Breast epithelium (tissue), 4 donors: ENCODE results near the gene IGSF3. TPM values are rescaled to one million over a fixed set of nuclear protein-coding genes. Genes with fewer than 3 reads are reported as not detected.
"Not testable (repeated sequence)": the region's sequence is repeated elsewhere in the genome, so short reads cannot be mapped to it uniquely, and the experiment has no call there.

ENCODE experiments used
- DNase-seq, 2 donors: peaks; one replicate each; pipeline ENCODE4 v3.0.0-alpha.2; 2019; ENCODE audit warnings: low spot score in 2 of 2
- H3K27ac ChIP-seq, 2 donors: fragments of 200-600 bp; sonication (generic) in 1 of 2; one replicate each; pipeline ENCODE4 v1.5.1; 2016 to 2019; ENCODE audit warnings: mild to moderate bottlenecking in 1 of 2
- H3K27me3 ChIP-seq, 2 donors: fragments of 200-600 bp; sonication (generic) in 1 of 2; one replicate each; pipeline versions ENCODE4 v1.5.1 to v1.6.0; 2017 to 2019; ENCODE audit warnings: control low read depth in 1 of 2, mild to moderate bottlenecking in 1 of 2
- H3K36me3 ChIP-seq: fragments of 200-600 bp; one replicate; pipeline ENCODE4 v1.5.1; 2019
- H3K4me1 ChIP-seq, 2 donors: fragments of 200-600 bp; sonication (generic); one replicate each; pipeline ENCODE4 v1.5.1; 2016 to 2019; ENCODE audit warnings: control low read depth in 1 of 2
- H3K4me3 ChIP-seq, 3 donors: fragments of 200-600 bp; sonication (generic); 1 replicate in 2 of 3; 2 replicates in 1 of 3; pipeline ENCODE4 v1.5.1; 2016 to 2019; ENCODE audit warnings: mild to moderate bottlenecking in 3 of 3, moderate library complexity in 2 of 3
- H3K9me3 ChIP-seq, 2 donors: fragments of 200-600 bp; sonication (generic) in 1 of 2; one replicate each; pipeline ENCODE4 v1.5.1; 2016 to 2019; ENCODE audit warnings: control low read depth in 1 of 2
- POLR2A ChIP-seq: fragments of 450-650 bp; IDR thresholded peaks from one replicate; pipeline ENCODE4 v1.6.1; 2016; ENCODE audit warnings: antibody characterized with exemption, mild to moderate bottlenecking, moderate library complexity
- POLR2AphosphoS5 ChIP-seq, 3 donors: sonication (generic); formaldehyde crosslinking; IDR thresholded peaks; one replicate each; pipeline ENCODE4 v1.6.1; 2017; ENCODE audit warnings: antibody characterized with exemption in 3 of 3
- intact Hi-C: fragments of 100-400 bp; cut with DNase I; formaldehyde crosslinking; loops from one replicate; pipeline ENCODE4 v1.15.1; 2023; ENCODE audit warnings: low total_unique reads
- total RNA-seq, 3 donors: library from RNA; depleted of rRNA; stranded (reverse); fragments of >200 nt; gene quantifications; one replicate each; pipeline ENCODE4 v1.1.0, GENCODE V29; 2016
- TF ChIP-seq, protein P1 (sequence below), 3 donors: fragments of 450-650 bp; IDR thresholded peaks; one replicate each; pipeline ENCODE4 v1.5.1; 2016 to 2017; ENCODE audit warnings: antibody characterized with exemption in 3 of 3, mild to moderate bottlenecking in 3 of 3, moderate library complexity in 3 of 3

The IGSF3 gene
- total RNA-seq, 3 donors from 2014 or later = 1.1 to 21.6 (median 19.6) TPM

DNA sequence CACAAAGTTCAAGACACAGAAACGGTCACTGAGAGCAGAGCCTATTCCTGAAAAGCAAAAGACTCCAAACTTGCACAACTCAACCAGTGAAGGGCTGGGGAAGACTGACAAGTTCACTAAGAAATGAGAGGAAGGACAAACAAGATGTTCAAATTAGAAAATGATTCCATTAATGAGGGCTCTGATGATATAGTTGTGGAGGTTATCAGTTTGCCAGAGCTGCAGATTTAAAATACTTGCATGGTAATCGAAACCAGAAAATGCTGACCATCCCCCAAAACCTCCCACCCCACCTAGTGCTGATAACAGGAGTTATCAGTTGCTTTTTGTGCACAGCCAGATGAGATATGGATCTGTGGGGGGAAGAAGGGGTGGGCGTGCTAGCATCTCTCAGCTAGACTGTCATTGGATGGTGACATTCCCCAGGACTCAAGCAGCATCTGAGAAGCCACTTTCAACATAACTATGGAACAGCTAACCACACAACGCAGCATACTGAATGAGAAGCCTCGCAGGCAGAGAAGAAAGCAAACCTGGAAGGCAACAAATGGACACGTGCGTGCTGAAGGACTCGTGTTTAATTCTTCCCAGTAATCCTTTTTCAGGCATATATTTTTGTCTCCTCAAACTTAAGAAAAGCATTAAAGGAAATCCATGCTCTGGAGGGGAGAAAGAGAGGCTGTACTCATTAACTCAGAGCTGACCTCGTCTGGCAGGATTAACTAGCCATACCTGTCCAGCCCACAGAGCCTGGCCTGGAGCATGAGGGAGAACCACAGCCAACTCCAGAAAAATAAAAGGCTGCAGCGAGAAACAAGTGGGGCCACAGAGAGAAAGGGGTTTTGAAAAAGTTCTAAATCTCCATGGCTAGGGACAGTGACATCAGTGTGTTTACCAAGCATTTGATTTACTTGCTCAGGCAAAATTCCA, 35.3 kb downstream of the IGSF3 start:
- H3K9me3 ChIP-seq, H3K4me1 ChIP-seq, H3K36me3 ChIP-seq, H3K27me3 ChIP-seq, intact Hi-C loops, H3K4me3 ChIP-seq: not testable (repeated sequence)
- peak overlapping the region; percentile 78 to 83 for H3K27ac ChIP-seq
- peak in 1 of 3 donors; percentile 58 for TF ChIP-seq POLR2AphosphoS5 (IDR thresholded peaks at IDR 0.05)
- peak in 1 of 2 donors; percentile 71 for DNase-seq

DNA sequence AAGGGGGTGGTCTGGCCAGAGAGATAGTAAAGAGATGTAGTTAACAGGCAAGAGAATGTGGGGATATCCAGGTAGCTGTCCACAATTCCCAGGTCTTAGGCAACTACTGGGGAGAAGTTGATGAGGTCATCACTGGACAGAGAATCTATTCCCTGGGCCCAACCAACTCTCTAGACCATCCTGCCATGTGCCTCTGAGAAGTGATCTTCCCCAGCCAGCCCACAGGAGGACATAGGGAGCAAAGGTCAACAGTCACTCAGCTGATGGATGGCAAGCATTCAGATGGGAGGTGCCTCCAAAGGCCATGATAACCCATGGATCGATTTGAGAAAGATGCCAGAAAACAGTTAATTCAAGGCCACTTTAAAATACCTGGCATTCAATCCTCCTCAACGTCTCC, 36.0 kb downstream of the IGSF3 start:
- H3K4me3 ChIP-seq, H3K9me3 ChIP-seq, H3K4me1 ChIP-seq, DNase-seq, H3K27me3 ChIP-seq, intact Hi-C loops, H3K36me3 ChIP-seq: not testable (repeated sequence)
- H3K27ac ChIP-seq = peak overlapping the region; percentile 78 to 83

DNA sequence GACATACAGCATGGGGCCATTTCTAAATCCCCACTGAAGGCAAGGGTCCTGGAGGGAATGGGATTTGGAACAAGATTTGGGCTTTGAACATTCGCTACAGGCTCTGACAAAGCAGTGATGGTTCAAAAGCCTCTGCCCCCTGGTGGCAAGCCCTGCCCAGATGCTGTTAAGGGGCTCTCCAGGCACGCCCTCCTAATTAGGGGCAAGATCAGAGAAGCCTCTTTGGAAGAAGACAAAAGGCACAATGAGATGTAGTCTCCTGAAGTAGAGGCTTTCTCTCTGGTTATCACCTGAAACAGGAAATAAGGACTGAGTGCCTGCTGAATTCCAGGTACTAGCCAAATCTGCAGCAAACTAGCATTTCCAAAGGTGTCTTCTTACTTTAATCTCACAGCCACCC, 37.5 kb downstream of the IGSF3 start:
- H3K27me3 ChIP-seq, H3K27ac ChIP-seq, DNase-seq, H3K9me3 ChIP-seq, H3K36me3 ChIP-seq, intact Hi-C loops, H3K4me1 ChIP-seq, H3K4me3 ChIP-seq: not testable (repeated sequence)

DNA sequence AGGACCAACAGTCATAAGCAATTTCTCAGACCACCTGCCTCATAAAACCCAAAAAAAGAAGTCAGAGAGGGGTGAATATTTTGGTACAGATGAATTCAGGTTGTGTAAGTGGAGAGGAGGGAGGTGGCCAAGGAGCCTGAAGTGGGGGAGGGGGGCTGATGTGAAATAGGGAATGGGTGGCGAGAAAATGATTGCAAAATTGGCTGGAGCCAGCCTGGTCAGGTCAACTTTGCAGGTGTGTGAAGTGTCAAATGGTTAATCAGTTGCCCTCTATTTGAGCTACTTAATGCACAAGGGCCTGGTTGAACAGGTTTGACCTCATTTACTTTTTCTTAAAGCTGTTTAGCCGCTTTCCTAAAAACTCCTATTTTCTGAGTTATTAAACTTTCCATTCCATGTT, 38.1 kb downstream of the IGSF3 start:
- H3K36me3 ChIP-seq, H3K9me3 ChIP-seq, intact Hi-C loops, H3K27ac ChIP-seq, H3K4me1 ChIP-seq, H3K27me3 ChIP-seq, DNase-seq, H3K4me3 ChIP-seq: not testable (repeated sequence)

DNA sequence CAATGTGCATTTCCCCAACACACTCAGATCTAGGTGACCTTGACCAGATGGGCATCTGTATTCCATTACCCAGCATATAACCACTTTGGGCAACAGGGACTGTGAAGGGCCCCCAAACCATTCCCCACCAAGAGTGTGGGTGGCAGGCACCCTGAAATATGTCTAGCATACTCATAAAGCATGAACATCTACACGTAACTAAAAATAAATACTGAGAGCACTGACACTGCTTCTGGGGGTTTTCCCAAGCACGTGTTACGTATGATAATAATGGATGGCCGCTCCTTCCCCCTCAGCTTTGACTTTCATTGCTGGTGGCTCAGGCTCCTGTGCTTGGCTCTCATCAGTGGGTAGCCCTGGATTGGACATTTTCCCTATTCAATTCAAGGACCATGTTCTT, 39.1 kb downstream of the IGSF3 start:
- H3K36me3 ChIP-seq = no peaks in the 10 kb centered on the region
- no peaks in the 10 kb centered on the region for H3K27me3 ChIP-seq
- no peaks in the 10 kb centered on the region for H3K9me3 ChIP-seq
- intact Hi-C loops = no loop called here
- DNase-seq = no peak
- H3K4me1 ChIP-seq = peaks cover 0 to 7% of the 10 kb centered on the region in 2 donors
- no peak overlapping the region for H3K4me3 ChIP-seq
- no peak for TF ChIP-seq POLR2AphosphoS5 (IDR thresholded peaks at IDR 0.05)
- TF ChIP-seq POLR2A = no peak
- TF ChIP-seq, protein P1, sequence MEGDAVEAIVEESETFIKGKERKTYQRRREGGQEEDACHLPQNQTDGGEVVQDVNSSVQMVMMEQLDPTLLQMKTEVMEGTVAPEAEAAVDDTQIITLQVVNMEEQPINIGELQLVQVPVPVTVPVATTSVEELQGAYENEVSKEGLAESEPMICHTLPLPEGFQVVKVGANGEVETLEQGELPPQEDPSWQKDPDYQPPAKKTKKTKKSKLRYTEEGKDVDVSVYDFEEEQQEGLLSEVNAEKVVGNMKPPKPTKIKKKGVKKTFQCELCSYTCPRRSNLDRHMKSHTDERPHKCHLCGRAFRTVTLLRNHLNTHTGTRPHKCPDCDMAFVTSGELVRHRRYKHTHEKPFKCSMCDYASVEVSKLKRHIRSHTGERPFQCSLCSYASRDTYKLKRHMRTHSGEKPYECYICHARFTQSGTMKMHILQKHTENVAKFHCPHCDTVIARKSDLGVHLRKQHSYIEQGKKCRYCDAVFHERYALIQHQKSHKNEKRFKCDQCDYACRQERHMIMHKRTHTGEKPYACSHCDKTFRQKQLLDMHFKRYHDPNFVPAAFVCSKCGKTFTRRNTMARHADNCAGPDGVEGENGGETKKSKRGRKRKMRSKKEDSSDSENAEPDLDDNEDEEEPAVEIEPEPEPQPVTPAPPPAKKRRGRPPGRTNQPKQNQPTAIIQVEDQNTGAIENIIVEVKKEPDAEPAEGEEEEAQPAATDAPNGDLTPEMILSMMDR (IDR thresholded peaks at IDR 0.05) = no peak
- peak overlapping the region in 1 of 2 donors; percentile 8 for H3K27ac ChIP-seq

DNA sequence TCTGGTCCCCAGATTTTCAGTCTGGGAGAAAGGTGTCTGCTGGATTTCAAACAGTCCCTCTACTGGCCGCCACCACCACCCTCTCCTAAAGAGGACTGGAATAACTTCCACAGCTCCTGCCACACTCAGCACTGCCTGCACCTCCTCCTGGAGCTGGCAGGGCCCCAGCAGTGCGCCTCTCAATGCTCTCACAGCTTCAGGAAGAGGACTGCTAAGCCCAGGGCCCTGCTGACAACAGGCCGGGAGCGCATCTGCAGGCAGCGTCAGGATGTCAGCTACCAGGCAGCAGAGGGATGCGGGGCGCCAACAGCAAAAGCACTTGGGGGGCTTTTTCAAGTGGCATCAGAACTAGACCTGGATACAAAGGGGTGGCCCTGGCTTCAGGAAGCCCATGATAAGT, 40.2 kb downstream of the IGSF3 start:
- intact Hi-C loops, H3K9me3 ChIP-seq, H3K36me3 ChIP-seq, H3K4me1 ChIP-seq, H3K4me3 ChIP-seq, H3K27ac ChIP-seq, DNase-seq, H3K27me3 ChIP-seq: not testable (repeated sequence)

DNA sequence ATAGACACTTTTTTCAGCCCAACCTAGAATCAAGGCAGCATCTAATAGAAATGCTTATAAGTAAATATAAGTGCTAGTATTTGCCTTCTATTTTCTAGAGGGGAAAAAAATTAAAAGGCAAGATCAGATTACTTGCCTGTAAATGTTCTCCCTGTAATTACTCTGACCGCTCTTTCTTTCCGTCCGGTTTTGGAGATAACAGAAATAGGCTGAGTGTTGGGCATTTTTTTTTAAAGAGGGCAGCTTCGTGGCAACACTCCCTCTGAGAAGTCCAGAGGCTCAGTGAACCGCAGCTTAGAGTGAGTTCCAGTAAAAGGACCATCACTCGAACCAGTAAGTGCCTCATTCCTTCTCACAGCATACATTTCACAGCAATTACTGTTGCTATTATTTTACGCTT, 40.6 kb downstream of the IGSF3 start:
- H3K27ac ChIP-seq, H3K36me3 ChIP-seq, H3K4me1 ChIP-seq, H3K9me3 ChIP-seq, H3K27me3 ChIP-seq, DNase-seq, intact Hi-C loops, H3K4me3 ChIP-seq: not testable (repeated sequence)

DNA sequence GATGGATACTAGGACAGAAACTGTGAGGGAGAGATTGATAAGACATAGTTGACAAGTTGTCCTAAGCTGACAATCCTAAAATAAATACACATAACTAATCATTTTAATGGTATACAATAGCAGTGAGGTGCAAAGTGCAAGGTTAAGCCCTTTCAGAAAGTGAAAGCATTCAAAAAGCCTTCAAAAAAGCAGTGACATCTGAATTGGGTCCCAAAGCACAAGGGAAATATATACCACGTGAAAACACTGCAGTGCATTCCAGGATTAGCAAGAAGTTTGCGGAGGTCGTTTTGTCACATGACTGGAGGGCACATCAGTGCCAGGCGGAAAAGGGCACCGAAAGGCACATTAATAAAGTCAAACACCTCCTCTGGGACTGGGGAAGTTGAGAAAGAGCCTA, 42.4 kb downstream of the IGSF3 start:
- H3K27ac ChIP-seq, H3K4me1 ChIP-seq, H3K4me3 ChIP-seq, H3K9me3 ChIP-seq, intact Hi-C loops, DNase-seq, H3K36me3 ChIP-seq, H3K27me3 ChIP-seq: not testable (repeated sequence)

DNA sequence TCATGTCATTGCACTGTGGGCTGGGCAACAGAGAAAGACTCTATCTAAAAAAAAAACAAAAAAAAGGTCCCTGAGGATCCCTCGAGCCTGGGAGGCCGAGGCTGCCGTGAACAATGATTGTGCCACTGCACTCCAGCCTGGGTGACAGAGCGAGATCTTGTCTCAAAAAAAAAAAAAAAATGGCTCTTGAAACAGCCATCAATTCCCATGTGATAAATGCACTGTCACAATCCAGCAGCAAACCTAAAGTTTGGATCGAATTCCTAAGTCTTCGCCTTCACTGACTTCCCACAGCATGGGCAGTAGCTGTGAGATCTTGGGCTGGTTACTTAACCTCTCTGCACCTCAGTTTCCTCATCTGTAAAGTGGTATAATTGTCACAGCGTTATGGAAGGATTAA, 43.5 kb downstream of the IGSF3 start:
- H3K4me3 ChIP-seq = no peak overlapping the region
- DNase-seq = no peak
- intact Hi-C loops = no loop called here
- TF ChIP-seq POLR2AphosphoS5 (IDR thresholded peaks at IDR 0.05) (no peak), POLR2A (no peak)
- TF ChIP-seq, protein P1 (IDR thresholded peaks at IDR 0.05) = no peak
- H3K27me3 ChIP-seq = no peaks in the 10 kb centered on the region
- H3K9me3 ChIP-seq = no peaks in the 10 kb centered on the region
- no peak overlapping the region for H3K27ac ChIP-seq
- H3K4me1 ChIP-seq = no peaks in the 10 kb centered on the region
- no peaks in the 10 kb centered on the region for H3K36me3 ChIP-seq

DNA sequence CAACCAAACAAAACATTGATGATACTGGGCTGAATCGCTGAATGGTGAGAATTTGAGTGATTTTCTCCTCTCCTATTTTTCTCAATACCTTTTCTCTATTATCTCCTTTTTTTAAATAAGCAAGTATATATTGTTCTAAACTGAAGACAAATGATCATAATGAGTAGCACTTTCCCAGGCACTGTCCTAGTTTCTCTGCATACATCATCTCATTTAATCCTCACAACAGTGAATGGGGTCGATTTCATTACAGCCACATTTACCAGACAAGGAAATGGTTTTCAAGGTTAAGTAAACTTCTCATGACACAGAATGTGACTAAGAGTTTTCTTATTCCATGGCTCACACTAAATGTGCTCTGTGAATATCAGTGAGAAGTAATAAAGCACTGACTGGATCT, 45.0 kb downstream of the IGSF3 start:
- intact Hi-C loops, H3K4me1 ChIP-seq, DNase-seq, H3K9me3 ChIP-seq, H3K4me3 ChIP-seq, H3K36me3 ChIP-seq, H3K27me3 ChIP-seq: not testable (repeated sequence)
- peak overlapping the region in 1 of 2 donors; percentile 5 for H3K27ac ChIP-seq

DNA sequence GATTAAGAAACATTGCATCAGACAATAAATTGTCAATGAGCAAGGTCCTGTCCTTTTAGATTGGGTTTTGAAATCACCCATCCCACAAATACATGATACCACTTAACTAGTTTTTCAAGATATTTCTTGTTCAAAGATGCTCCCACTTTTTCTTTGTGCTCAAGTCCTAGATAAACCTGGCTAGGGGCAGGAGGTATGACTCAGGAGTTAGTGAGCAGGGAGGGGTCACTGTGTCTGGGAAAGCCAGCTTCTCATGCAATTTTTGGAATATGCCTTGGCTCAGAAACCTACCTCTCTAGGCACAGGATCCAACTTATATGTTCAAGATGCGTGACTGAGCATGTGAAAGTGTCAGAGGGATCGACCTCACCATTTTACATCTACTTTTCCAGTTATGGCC, 45.8 kb downstream of the IGSF3 start:
- DNase-seq, H3K27me3 ChIP-seq, H3K27ac ChIP-seq, H3K36me3 ChIP-seq, H3K9me3 ChIP-seq, H3K4me3 ChIP-seq, intact Hi-C loops, H3K4me1 ChIP-seq: not testable (repeated sequence)
